H9 (cell line): ENCODE results near the gene SP140. TPM values are rescaled to one million over a fixed set of nuclear protein-coding genes. Genes with fewer than 3 reads are reported as not detected.
"Not testable (repeated sequence)": the region's sequence is repeated elsewhere in the genome, so short reads cannot be mapped to it uniquely, and the experiment has no call there.

Experiments
- DNase-seq: peaks from one replicate; pipeline ENCODE4 v3.0.0-alpha.2; 2017
- H2AFZ ChIP-seq: one replicate; pipeline ENCODE4 v1.6.1; 2013; ENCODE audit warnings: mild to moderate bottlenecking, low read length, control low read depth, moderate library complexity
- H2AK5ac ChIP-seq: 2 replicates; pipeline ENCODE4 v1.6.1; 2013; ENCODE audit warnings: low read length, control low read depth, mixed read lengths; ENCODE audit not compliant: insufficient read length
- H2BK120ac ChIP-seq: one replicate; pipeline ENCODE4 v1.6.1; 2013; ENCODE audit warnings: low read depth, mild to moderate bottlenecking, low read length, control low read depth, inconsistent platforms; ENCODE audit not compliant: poor library complexity, severe bottlenecking
- H2BK12ac ChIP-seq: 2 replicates; pipeline ENCODE4 v1.6.1; 2013; ENCODE audit warnings: low read length, control low read depth, mixed read lengths, low read depth; ENCODE audit not compliant: insufficient read length
- H2BK15ac ChIP-seq: 2 replicates; pipeline ENCODE4 v1.6.1; 2013; ENCODE audit warnings: low read depth, low read length, control low read depth
- H2BK20ac ChIP-seq: one replicate; pipeline ENCODE4 v1.6.1; 2013; ENCODE audit warnings: low read depth, mild to moderate bottlenecking, low read length, control low read depth, inconsistent platforms; ENCODE audit not compliant: poor library complexity, severe bottlenecking
- H2BK5ac ChIP-seq: 2 replicates; pipeline ENCODE4 v1.6.1; 2013; ENCODE audit warnings: low read length, control low read depth, mixed read lengths; ENCODE audit not compliant: insufficient read length
- H3K14ac ChIP-seq: 2 replicates; pipeline ENCODE4 v1.6.1; 2013; ENCODE audit warnings: low read length, control low read depth; ENCODE audit not compliant: insufficient read depth
- H3K18ac ChIP-seq: 2 replicates; pipeline ENCODE4 v1.6.1; 2013; ENCODE audit warnings: low read depth, mild to moderate bottlenecking, mixed read lengths, low read length, control low read depth; ENCODE audit not compliant: insufficient read length
- H3K23ac ChIP-seq: 2 replicates; pipeline ENCODE4 v1.6.1; 2013; ENCODE audit warnings: low read length, control low read depth, mixed read lengths, low read depth; ENCODE audit not compliant: insufficient read length
- H3K23me2 ChIP-seq: 2 replicates; pipeline ENCODE4 v1.6.1; 2013; ENCODE audit warnings: low read depth, mild to moderate bottlenecking, mixed read lengths, low read length, control low read depth; ENCODE audit not compliant: insufficient read length, poor library complexity, severe bottlenecking
- H3K27ac ChIP-seq: 2 replicates; pipeline ENCODE4 v1.5.1; 2013; ENCODE audit warnings: low read length, control low read depth, mixed read lengths, low read depth; ENCODE audit not compliant: insufficient read length
- H3K27me3 ChIP-seq: 2 replicates; pipeline ENCODE4 v1.6.1; 2013; ENCODE audit warnings: low read length, control low read depth, inconsistent platforms; ENCODE audit not compliant: insufficient read depth
- H3K4ac ChIP-seq: 2 replicates; pipeline ENCODE4 v1.6.1; 2013; ENCODE audit warnings: low read depth, mild to moderate bottlenecking, control low read depth, inconsistent platforms, low read length, moderate library complexity
- H3K4me1 ChIP-seq: 2 replicates; pipeline ENCODE4 v1.6.1; 2013; ENCODE audit warnings: low read length, control low read depth, inconsistent platforms; ENCODE audit not compliant: insufficient read depth
- H3K4me2 ChIP-seq: 2 replicates; pipeline ENCODE4 v1.6.1; 2013; ENCODE audit warnings: low read length, control low read depth, mixed read lengths; ENCODE audit not compliant: insufficient read length, insufficient read depth
- H3K56ac ChIP-seq: 2 replicates; pipeline ENCODE4 v1.6.1; 2013; ENCODE audit warnings: low read depth, mild to moderate bottlenecking, mixed read lengths, low read length, control low read depth; ENCODE audit not compliant: insufficient read length
- H3K79me1 ChIP-seq: 2 replicates; pipeline ENCODE4 v1.6.1; 2013; ENCODE audit warnings: low read depth, mild to moderate bottlenecking, moderate library complexity, low read length, control low read depth, inconsistent platforms; ENCODE audit not compliant: insufficient read depth, poor library complexity, severe bottlenecking
- H3K79me2 ChIP-seq: 2 replicates; pipeline ENCODE4 v1.6.1; 2013; ENCODE audit warnings: low read length, control low read depth, inconsistent platforms; ENCODE audit not compliant: insufficient read depth
- H3K9ac ChIP-seq: 2 replicates; pipeline ENCODE4 v1.6.1; 2013; ENCODE audit warnings: low read length, control low read depth, mixed read lengths; ENCODE audit not compliant: insufficient read length; ENCODE audit errors: extremely low read depth
- H3K9me3 ChIP-seq: one replicate; pipeline ENCODE4 v1.6.1; 2013; ENCODE audit warnings: low read depth, low read length, inconsistent platforms; ENCODE audit not compliant: control insufficient read depth
- H3T11ph ChIP-seq: one replicate; pipeline ENCODE4 v1.6.1; 2013; ENCODE audit warnings: mild to moderate bottlenecking, low read length, control low read depth, inconsistent platforms
- H4K20me1 ChIP-seq: one replicate; pipeline ENCODE4 v1.6.1; 2013; ENCODE audit not compliant: control insufficient read depth, insufficient read length, insufficient read depth
- H4K5ac ChIP-seq: 2 replicates; pipeline ENCODE4 v1.6.1; 2013; ENCODE audit warnings: low read depth, mild to moderate bottlenecking, mixed read lengths, low read length, control low read depth; ENCODE audit not compliant: insufficient read length
- H4K8ac ChIP-seq: replicated peaks from 2 replicates; pipeline ENCODE4 v1.6.1; 2013; ENCODE audit warnings: low read length, control low read depth, mixed read lengths, low read depth; ENCODE audit not compliant: insufficient read length
- H4K91ac ChIP-seq: 2 replicates; pipeline ENCODE4 v1.6.1; 2013; ENCODE audit warnings: low read depth, mild to moderate bottlenecking, moderate library complexity, mixed read lengths, low read length, control low read depth; ENCODE audit not compliant: insufficient read length
- H3K27ac Mint-ChIP-seq, 3 experiments: 2 replicates in 2 of 3; 3 replicates in 1 of 3; pipeline ENCODE4 v1.8.0; 2020 to 2021; ENCODE audit warnings: mixed read lengths in 3 of 3, mild to moderate bottlenecking in 1 of 3, moderate library complexity in 1 of 3
- H3K27me3 Mint-ChIP-seq: 2 replicates; pipeline ENCODE4 v1.8.0; 2021; ENCODE audit warnings: low read depth, mild to moderate bottlenecking, moderate library complexity, mixed read lengths
- H3K36me3 Mint-ChIP-seq, 3 experiments: 2 replicates in 2 of 3; 3 replicates in 1 of 3; pipeline ENCODE4 v1.8.0; 2020 to 2021; ENCODE audit warnings: low read depth in 3 of 3, mixed read lengths in 3 of 3; ENCODE audit not compliant: insufficient read depth in 1 of 3
- H3K4me1 Mint-ChIP-seq, 2 experiments: 2 replicates each; pipeline ENCODE4 v1.8.0; 2020; ENCODE audit warnings: mixed read lengths in 2 of 2
- H3K4me3 Mint-ChIP-seq, 2 experiments: 2 replicates in 1 of 2; 3 replicates in 1 of 2; pipeline ENCODE4 v1.8.0; 2020 to 2021; ENCODE audit warnings: mild to moderate bottlenecking in 2 of 2, mixed read lengths in 2 of 2, moderate library complexity in 1 of 2
- H3K9me3 Mint-ChIP-seq, 2 experiments: 2 replicates in 1 of 2; 3 replicates in 1 of 2; pipeline ENCODE4 v1.8.0; 2020; ENCODE audit warnings: mild to moderate bottlenecking in 2 of 2, mixed read lengths in 2 of 2, moderate library complexity in 1 of 2
- WGBS: extraction: QIAGEN DNeasy Blood & Tissue Kit; methylation state at CpG from one replicate; pipeline ENCODE4 v1.1.7; 2013; ENCODE audit warnings: missing lambda C conversion rate, low lambda C conversion rate, mixed read lengths; ENCODE audit not compliant: insufficient read length; ENCODE audit errors: extremely low coverage; 5-methylcytosine and 5-hydroxymethylcytosine counted together
- total RNA-seq: library from RNA; stranded (reverse); gene quantifications from 2 replicates; pipeline ENCODE4 v1.2.1, GENCODE V29; 2021

Gene SP140
- total RNA-seq, 1 experiment from 2014 or later: 0.31 TPM

DNA sequence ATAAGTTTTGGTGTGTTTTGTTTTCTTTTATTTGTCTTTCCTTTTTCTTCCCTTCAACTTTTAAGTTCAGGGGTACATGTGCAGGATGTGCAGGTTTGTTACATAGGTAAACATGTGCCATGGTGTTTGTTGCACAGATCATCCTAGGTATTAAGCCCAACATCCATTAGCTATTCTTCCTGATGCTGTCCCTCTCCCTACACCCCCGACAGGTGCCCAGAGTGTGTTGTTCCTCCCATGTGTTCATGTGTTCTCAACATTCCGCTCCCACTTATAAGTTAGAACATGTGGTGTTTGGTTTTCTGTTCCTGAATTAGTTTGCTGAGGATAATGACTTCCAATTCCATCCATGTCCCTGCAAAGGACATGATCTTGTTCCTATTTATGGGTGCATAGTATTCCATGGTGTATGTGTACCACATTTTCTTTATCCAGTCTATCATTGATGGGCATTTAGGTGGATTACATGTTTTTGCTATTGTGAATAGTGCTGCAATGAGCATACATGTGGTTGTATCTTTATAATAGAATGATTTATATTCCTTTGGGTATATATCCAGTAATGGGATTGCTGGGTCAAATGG lies 117.6 kb downstream of the SP140 start:
- not testable (repeated sequence) for H3K27me3 ChIP-seq, H3K14ac ChIP-seq, H3K79me2 ChIP-seq, H2BK5ac ChIP-seq, H2AFZ ChIP-seq, H4K20me1 ChIP-seq, H3K18ac ChIP-seq, H2BK15ac ChIP-seq, H4K5ac ChIP-seq, H3T11ph ChIP-seq, H3K27ac Mint-ChIP-seq, H3K4ac ChIP-seq, H3K79me1 ChIP-seq, H2BK20ac ChIP-seq, H2AK5ac ChIP-seq, H3K56ac ChIP-seq, H2BK12ac ChIP-seq, H3K4me3 Mint-ChIP-seq, H4K8ac ChIP-seq, H3K23ac ChIP-seq, H3K4me2 ChIP-seq, H2BK120ac ChIP-seq, H4K91ac ChIP-seq, DNase-seq, H3K27ac ChIP-seq, H3K27me3 Mint-ChIP-seq, H3K9me3 ChIP-seq, H3K23me2 ChIP-seq, H3K4me1 ChIP-seq, H3K4me1 Mint-ChIP-seq, H3K9ac ChIP-seq
- H3K36me3 Mint-ChIP-seq: peaks cover 3 to 17% (median 4%) of the 10 kb centered on the region in 3 experiments; a peak in 5 of 7 replicates
- no CpG with 5 or more reads among the region's 2 CpGs for WGBS
- peaks cover 10 to 15% of the 10 kb centered on the region in 2 experiments for H3K9me3 Mint-ChIP-seq
